ENCODE results near the gene SNIP1. TPM values are rescaled to one million over a fixed set of nuclear protein-coding genes. Genes with fewer than 3 reads are reported as not detected.
A peak's percentile ranks its signal among the peaks of the same experiment; 100 is the strongest.

The SNIP1 gene
- total RNA-seq, 2 experiments from 2014 or later = 57.9 to 64.7 TPM

DNA sequence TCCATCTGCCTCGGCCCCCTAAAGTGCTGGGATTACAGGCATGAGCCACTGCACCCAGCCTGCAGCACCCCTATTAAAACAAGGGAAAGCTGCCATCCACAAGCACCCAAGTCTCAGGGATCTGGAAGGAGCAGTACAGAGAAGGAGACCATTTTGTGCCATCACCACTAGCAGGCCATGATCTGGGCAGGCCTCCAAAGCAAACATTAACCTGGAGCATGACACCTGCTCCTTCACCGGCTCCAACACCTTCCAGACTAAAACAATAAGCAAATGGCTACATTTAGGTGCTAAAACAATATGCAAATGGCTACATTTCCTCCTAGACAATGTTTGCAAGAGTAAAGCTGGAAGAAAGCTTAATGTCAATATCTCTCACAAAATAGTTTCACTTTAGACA is 56.3 kb downstream of the SNIP1 start:
- ChIA-PET CTCF (interaction anchor here (0.7 to 3.4 kb wide), 3 partner anchors 10 to 17 kb away, joined by 3 to 14 read pairs (median 12); partner anchors contain the start of gene MEAF6), POLR2A (interaction anchor here (1.2 to 3.0 kb wide), 2 partner anchors 17 to 56 kb away, joined by 4 to 8 read pairs; partner anchors contain the start of genes MEAF6 and SNIP1)
- Histone ChIP-seq H3K27me3 (ENCODE audit: control insufficient read depth in 1 of 2, insufficient read depth in 2 of 2, low read length in 2 of 2) (no peaks in the 10 kb centered on the region), H3K27ac (ENCODE audit: low read depth in 1 of 2, low read length in 2 of 2) (no peak overlapping the region), H3K4me1 (ENCODE audit: insufficient read depth, low read length) (no peaks in the 10 kb centered on the region), H3K36me3 (ENCODE audit: insufficient read depth, low read length) (peaks cover 76% of the 10 kb centered on the region), H3K9me3 (ENCODE audit: control insufficient read depth in 1 of 2, insufficient read depth in 1 of 2, low read length in 2 of 2) (no peaks in the 10 kb centered on the region), H3K4me3 (ENCODE audit: low read length) (no peak overlapping the region)
- no peak overlapping the region for H3K27ac Mint-ChIP-seq
- ATAC-seq (ENCODE audit: poor library complexity) = no peak
- peaks cover 28% of the 10 kb centered on the region for H3K4me1 Mint-ChIP-seq (ENCODE audit: low read depth)
- intact Hi-C loops (cut with DNase I, micrococcal nuclease) = no loop called here
- no peak for DNase-seq
- TF ChIP-seq, protein P1, sequence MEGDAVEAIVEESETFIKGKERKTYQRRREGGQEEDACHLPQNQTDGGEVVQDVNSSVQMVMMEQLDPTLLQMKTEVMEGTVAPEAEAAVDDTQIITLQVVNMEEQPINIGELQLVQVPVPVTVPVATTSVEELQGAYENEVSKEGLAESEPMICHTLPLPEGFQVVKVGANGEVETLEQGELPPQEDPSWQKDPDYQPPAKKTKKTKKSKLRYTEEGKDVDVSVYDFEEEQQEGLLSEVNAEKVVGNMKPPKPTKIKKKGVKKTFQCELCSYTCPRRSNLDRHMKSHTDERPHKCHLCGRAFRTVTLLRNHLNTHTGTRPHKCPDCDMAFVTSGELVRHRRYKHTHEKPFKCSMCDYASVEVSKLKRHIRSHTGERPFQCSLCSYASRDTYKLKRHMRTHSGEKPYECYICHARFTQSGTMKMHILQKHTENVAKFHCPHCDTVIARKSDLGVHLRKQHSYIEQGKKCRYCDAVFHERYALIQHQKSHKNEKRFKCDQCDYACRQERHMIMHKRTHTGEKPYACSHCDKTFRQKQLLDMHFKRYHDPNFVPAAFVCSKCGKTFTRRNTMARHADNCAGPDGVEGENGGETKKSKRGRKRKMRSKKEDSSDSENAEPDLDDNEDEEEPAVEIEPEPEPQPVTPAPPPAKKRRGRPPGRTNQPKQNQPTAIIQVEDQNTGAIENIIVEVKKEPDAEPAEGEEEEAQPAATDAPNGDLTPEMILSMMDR (IDR thresholded peaks at IDR 0.05) = no peak
- H3K9me3 Mint-ChIP-seq = no peaks in the 10 kb centered on the region
- peaks cover 77% of the 10 kb centered on the region for H3K36me3 Mint-ChIP-seq (ENCODE audit: low read depth)
- no peak overlapping the region for H3K4me3 Mint-ChIP-seq
- H3K27me3 Mint-ChIP-seq = no peaks in the 10 kb centered on the region

DNA sequence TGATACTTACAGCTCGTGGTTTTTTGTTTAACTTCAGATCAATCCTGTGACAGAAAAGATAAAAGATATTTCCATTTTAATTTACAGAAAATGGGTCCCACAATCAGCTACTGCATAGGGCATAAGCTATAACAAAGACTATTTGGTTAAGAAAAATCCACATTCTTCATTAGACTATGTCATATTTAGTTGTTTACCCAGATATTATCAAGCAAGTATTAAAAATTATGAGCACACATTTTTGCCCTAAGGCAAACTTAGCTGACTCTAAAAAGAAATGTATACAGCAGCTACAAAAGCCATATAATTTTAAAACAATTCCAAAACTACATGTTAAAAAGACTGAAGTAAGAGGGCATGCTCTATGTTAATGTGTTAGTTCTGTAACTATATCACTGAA is 58.2 kb downstream of the SNIP1 start:
- peaks cover 22% of the 10 kb centered on the region for H3K4me1 Mint-ChIP-seq (ENCODE audit: low read depth)
- no peaks in the 10 kb centered on the region for H3K27me3 Mint-ChIP-seq
- CTCF ChIA-PET = interaction anchor here (0.6 to 3.4 kb wide), 6 partner anchors 9 to 38 kb away, joined by 3 to 14 read pairs (median 4); partner anchors contain the start of gene MEAF6
- Histone ChIP-seq H3K27ac (ENCODE audit: low read depth in 1 of 2, low read length in 2 of 2) (no peak overlapping the region), H3K9me3 (ENCODE audit: control insufficient read depth in 1 of 2, insufficient read depth in 1 of 2, low read length in 2 of 2) (no peaks in the 10 kb centered on the region), H3K27me3 (ENCODE audit: control insufficient read depth in 1 of 2, insufficient read depth in 2 of 2, low read length in 2 of 2) (no peaks in the 10 kb centered on the region), H3K4me1 (ENCODE audit: insufficient read depth, low read length) (no peaks in the 10 kb centered on the region), H3K4me3 (ENCODE audit: low read length) (no peak overlapping the region), H3K36me3 (ENCODE audit: insufficient read depth, low read length) (peaks cover 76% of the 10 kb centered on the region)
- peak overlapping the region; percentile 17 for H3K27ac Mint-ChIP-seq
- no peak for DNase-seq
- no peak overlapping the region for H3K4me3 Mint-ChIP-seq
- no peak for ATAC-seq (ENCODE audit: poor library complexity)
- intact Hi-C loops (cut with DNase I, micrococcal nuclease) = no loop called here
- peaks cover 73% of the 10 kb centered on the region for H3K36me3 Mint-ChIP-seq (ENCODE audit: low read depth)
- TF ChIP-seq, protein P1 (IDR thresholded peaks at IDR 0.05) = no peak
- H3K9me3 Mint-ChIP-seq = no peaks in the 10 kb centered on the region
- POLR2A ChIA-PET = interaction anchor here (1.1 to 3.0 kb wide), 2 partner anchors 17 to 19 kb away, joined by 3 to 8 read pairs; partner anchors contain the start of gene MEAF6

DNA sequence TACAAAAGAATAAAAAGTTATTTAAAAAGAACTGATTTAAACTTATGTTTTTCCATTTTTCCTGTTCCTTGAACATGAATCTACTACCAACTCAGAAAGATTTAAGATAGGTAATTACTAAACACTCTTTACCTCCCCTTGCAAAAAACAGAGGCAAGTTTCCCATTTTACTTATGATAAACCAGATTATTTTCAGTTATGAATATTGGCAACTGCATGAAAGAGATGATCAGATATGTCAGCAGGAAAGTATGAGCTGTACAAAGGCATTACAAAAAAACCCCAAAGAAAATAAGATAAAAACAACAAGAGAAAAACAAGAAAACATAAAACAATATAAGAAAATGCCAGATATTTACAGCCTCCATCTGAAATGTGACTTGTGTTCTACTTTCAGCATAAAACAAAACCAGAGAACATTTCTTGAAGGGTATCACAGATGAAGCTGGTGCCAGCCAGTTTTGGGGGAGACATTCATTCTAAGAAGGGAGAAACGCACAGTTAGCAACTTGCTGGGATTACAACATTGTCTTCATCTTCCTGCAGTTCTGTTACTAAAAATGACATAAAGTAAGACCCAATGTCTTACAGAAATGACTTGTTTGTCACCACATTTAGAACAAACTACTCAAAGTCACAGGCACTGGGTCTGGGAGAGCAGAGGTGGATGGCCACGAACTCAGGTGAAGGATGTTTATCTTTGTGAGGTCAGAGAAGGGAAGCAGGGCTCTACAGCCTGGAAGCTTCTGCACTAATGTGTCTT is 60.6 kb downstream of the SNIP1 start:
- Histone ChIP-seq H3K27ac (ENCODE audit: low read depth in 1 of 2, low read length in 2 of 2) (no peak overlapping the region), H3K9me3 (ENCODE audit: control insufficient read depth in 1 of 2, insufficient read depth in 1 of 2, low read length in 2 of 2) (no peaks in the 10 kb centered on the region), H3K4me1 (ENCODE audit: insufficient read depth, low read length) (no peaks in the 10 kb centered on the region), H3K4me3 (ENCODE audit: low read length) (no peak overlapping the region), H3K36me3 (ENCODE audit: insufficient read depth, low read length) (peaks cover 74% of the 10 kb centered on the region), H3K27me3 (ENCODE audit: control insufficient read depth in 1 of 2, insufficient read depth in 2 of 2, low read length in 2 of 2) (no peaks in the 10 kb centered on the region)
- ATAC-seq (ENCODE audit: poor library complexity) (no peak), DNase-seq (no peak)
- peak overlapping the region; percentile 32 for H3K27ac Mint-ChIP-seq
- peaks cover 16% of the 10 kb centered on the region for H3K4me1 Mint-ChIP-seq (ENCODE audit: low read depth)
- POLR2A ChIA-PET = no interaction called here
- CTCF ChIA-PET = interaction anchor here (1.2 kb wide), 1 partner anchor 20 kb away, joined by 3 read pairs; no protein-coding TSS in a partner anchor
- TF ChIP-seq, protein P1 (IDR thresholded peaks at IDR 0.05) = no peak
- intact Hi-C loops (cut with DNase I, micrococcal nuclease) = no loop called here
- H3K9me3 Mint-ChIP-seq = no peaks in the 10 kb centered on the region
- peaks cover 68% of the 10 kb centered on the region for H3K36me3 Mint-ChIP-seq (ENCODE audit: low read depth)
- H3K27me3 Mint-ChIP-seq = no peaks in the 10 kb centered on the region
- no peak overlapping the region for H3K4me3 Mint-ChIP-seq

All from CD4-positive, alpha-beta T cell (primary cell).